NB4 (cell line): ENCODE results near the gene TINCR.

Experiments
- MYC ChIP-seq: IDR thresholded peaks from 2 replicates; pipeline ENCODE4 v1.6.1; 2011; ENCODE audit warnings: low read depth, low read length
- POLR2A ChIP-seq: IDR thresholded peaks from 2 replicates; pipeline ENCODE4 v1.6.1; 2011; ENCODE audit warnings: mild to moderate bottlenecking; ENCODE audit not compliant: insufficient read length; ENCODE audit errors: extremely low read depth
- TF ChIP-seq, protein P1 (sequence below): IDR thresholded peaks from one replicate; pipeline ENCODE4 v1.5.1; 2012; ENCODE audit warnings: low read depth, low read length
- TF ChIP-seq, protein P2 (sequence below): IDR thresholded peaks from 2 replicates; pipeline ENCODE4 v1.6.1; 2011; ENCODE audit warnings: low read depth, low read length

DNA sequence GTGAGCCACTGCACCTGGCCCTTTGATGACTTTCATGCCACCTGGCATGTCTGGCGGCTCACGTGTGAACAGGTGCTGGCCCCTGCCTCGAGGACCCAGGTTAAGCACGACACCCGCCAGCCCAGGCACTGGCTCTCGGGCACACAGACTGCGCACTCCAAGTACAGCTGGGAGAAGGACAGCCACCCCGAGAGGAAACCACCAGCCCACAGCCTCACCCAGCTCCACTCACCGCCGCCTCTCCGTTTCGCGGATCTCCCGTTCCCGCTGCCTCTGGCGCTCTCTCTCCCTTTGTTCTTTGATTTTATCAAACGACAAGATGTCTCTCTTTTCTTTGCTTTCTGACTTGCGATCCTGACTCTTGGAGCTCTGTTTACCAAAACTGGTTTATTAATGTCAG is 27.4 kb upstream of the TINCR start:
- TF ChIP-seq, protein P1, sequence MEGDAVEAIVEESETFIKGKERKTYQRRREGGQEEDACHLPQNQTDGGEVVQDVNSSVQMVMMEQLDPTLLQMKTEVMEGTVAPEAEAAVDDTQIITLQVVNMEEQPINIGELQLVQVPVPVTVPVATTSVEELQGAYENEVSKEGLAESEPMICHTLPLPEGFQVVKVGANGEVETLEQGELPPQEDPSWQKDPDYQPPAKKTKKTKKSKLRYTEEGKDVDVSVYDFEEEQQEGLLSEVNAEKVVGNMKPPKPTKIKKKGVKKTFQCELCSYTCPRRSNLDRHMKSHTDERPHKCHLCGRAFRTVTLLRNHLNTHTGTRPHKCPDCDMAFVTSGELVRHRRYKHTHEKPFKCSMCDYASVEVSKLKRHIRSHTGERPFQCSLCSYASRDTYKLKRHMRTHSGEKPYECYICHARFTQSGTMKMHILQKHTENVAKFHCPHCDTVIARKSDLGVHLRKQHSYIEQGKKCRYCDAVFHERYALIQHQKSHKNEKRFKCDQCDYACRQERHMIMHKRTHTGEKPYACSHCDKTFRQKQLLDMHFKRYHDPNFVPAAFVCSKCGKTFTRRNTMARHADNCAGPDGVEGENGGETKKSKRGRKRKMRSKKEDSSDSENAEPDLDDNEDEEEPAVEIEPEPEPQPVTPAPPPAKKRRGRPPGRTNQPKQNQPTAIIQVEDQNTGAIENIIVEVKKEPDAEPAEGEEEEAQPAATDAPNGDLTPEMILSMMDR = no peak
- TF ChIP-seq, protein P2, sequence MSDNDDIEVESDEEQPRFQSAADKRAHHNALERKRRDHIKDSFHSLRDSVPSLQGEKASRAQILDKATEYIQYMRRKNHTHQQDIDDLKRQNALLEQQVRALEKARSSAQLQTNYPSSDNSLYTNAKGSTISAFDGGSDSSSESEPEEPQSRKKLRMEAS = no peak
- no peak for TF ChIP-seq MYC
- TF ChIP-seq POLR2A = no peak
